ENCODE measurements around the gene TRAPPC8. TPM values are rescaled to one million over a fixed set of nuclear protein-coding genes. Genes with fewer than 3 reads are reported as not detected.

TRAPPC8 gene
- total RNA-seq, 1 experiment from 2014 or later: 30.4 TPM

DNA sequence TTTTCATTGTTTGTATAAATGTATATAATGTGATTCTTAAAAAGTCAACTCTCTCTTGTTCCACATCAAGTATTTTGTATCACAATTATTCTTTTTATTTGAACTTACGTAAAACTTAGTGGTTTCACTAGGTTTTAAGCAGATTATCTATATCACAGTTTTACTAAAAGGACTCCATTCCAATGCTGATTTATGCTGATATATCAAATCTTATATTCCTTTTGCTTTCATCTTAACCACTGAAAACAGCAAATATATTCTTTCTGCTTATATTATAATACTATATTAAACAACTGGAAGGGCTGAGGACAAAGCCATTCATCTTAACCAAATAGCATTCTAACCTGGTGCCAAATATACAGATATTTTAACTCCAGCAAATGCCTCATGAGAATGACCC, 24.2 kb downstream of the TRAPPC8 start:
- no TSS peak for BruUV-seq (replicated peaks)
- H2AFZ ChIP-seq (ENCODE audit: low read depth, low read length, poor library complexity, severe bottlenecking): no peak overlapping the region
- no peak overlapping the region for H3K27ac ChIP-seq (ENCODE audit: low read depth, low read length)
- no peaks in the 10 kb centered on the region for H3K27me3 ChIP-seq (ENCODE audit: insufficient read depth, low read length)
- H3K9ac ChIP-seq (ENCODE audit: low read length): no peak overlapping the region
- peaks cover 0 to 11% of the 10 kb centered on the region in 2 experiments; a peak in 1 of 4 replicates for H3K36me3 ChIP-seq (ENCODE audit: control insufficient read depth in 1 of 2, insufficient read depth in 2 of 2, low read length in 2 of 2)
- RAD21 ChIA-PET (ENCODE audit: low non-redundant PET in 1 of 2, low total read pairs in 2 of 2, uncharacterized antibody in 2 of 2, unreplicated experiment in 2 of 2): no interaction called here
- no peak for DNase-seq (ENCODE audit: low read depth, low spot score)
- H3K9me2 ChIP-seq (ENCODE audit: insufficient read depth): no peaks in the 10 kb centered on the region
- no peak overlapping the region for H3K4me2 ChIP-seq (ENCODE audit: low read length)
- no peak for TF ChIP-seq ZFX (IDR thresholded peaks at IDR 0.05)
- TF ChIP-seq ZBTB33 (IDR thresholded peaks at IDR 0.05; ENCODE audit: extremely low read depth, insufficient replicate concordance, low read length): no peak
- POLR2A ChIA-PET: no interaction called here
- H3K79me2 ChIP-seq (ENCODE audit: insufficient read depth, low read length): peaks cover 72% of the 10 kb centered on the region
- no peak for ATAC-seq
- intact Hi-C loops (cut with micrococcal nuclease): no loop called here
- H3K9me3 ChIP-seq (ENCODE audit: control insufficient read depth in 1 of 2, insufficient read depth in 1 of 2, low read depth in 1 of 2, low read length in 2 of 2): no peaks in the 10 kb centered on the region
- H3K4me3 ChIP-seq (replicated peaks in 1 of 2; ENCODE audit: low read depth in 1 of 2, low read length in 2 of 2): no peak overlapping the region
- no peaks in the 10 kb centered on the region for H3K4me1 ChIP-seq (ENCODE audit: control insufficient read depth in 1 of 2, insufficient read depth in 2 of 2, low read length in 2 of 2)
- CTCF ChIA-PET: no interaction called here
- H4K20me1 ChIP-seq (ENCODE audit: insufficient read depth): peaks cover 5% of the 10 kb centered on the region; the same call in 1 of the 2 replicates

DNA sequence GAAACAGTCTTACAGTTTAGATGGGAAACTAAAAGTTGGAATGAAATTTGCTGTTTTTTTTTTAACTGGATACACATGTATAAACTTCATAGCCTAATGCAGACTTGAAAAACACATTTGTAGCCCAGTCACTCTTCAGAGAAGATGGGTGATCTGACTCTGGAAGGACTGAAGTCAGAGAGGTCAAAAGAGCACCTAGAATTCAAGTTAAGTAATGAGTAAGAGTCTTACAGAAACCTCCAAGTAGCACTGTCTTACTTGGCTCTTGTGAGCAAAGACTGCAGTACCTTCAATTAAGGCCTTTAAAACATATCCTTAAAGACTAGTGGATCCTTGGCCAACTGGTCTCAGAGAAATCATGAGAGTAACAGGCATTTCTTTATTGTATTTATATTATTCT, 41.9 kb downstream of the TRAPPC8 start:
- H3K27ac ChIP-seq (ENCODE audit: low read depth, low read length): no peak overlapping the region
- H3K36me3 ChIP-seq (ENCODE audit: control insufficient read depth in 1 of 2, insufficient read depth in 2 of 2, low read length in 2 of 2): peaks cover 0 to 16% of the 10 kb centered on the region in 2 experiments; a peak in 3 of 4 replicates
- no peak overlapping the region for H3K4me2 ChIP-seq (ENCODE audit: low read length)
- H2AFZ ChIP-seq (ENCODE audit: low read depth, low read length, poor library complexity, severe bottlenecking): no peak overlapping the region
- DNase-seq (ENCODE audit: low read depth, low spot score) (no peak), ATAC-seq (no peak)
- H3K9me3 ChIP-seq (ENCODE audit: control insufficient read depth in 1 of 2, insufficient read depth in 1 of 2, low read depth in 1 of 2, low read length in 2 of 2): no peaks in the 10 kb centered on the region
- no TSS peak for BruUV-seq (replicated peaks)
- H3K9me2 ChIP-seq (ENCODE audit: insufficient read depth): no peaks in the 10 kb centered on the region
- H3K9ac ChIP-seq (ENCODE audit: low read length): no peak overlapping the region
- ChIA-PET POLR2A (no interaction called here), CTCF (no interaction called here), RAD21 (ENCODE audit: low non-redundant PET in 1 of 2, low total read pairs in 2 of 2, uncharacterized antibody in 2 of 2, unreplicated experiment in 2 of 2) (no interaction called here)
- H4K20me1 ChIP-seq (ENCODE audit: insufficient read depth): no peaks in the 10 kb centered on the region
- no peaks in the 10 kb centered on the region for H3K79me2 ChIP-seq (ENCODE audit: insufficient read depth, low read length)
- no peaks in the 10 kb centered on the region for H3K4me1 ChIP-seq (ENCODE audit: control insufficient read depth in 1 of 2, insufficient read depth in 2 of 2, low read length in 2 of 2)
- no peaks in the 10 kb centered on the region for H3K27me3 ChIP-seq (ENCODE audit: insufficient read depth, low read length)
- intact Hi-C loops (cut with micrococcal nuclease): no loop called here
- H3K4me3 ChIP-seq (replicated peaks in 1 of 2; ENCODE audit: low read depth in 1 of 2, low read length in 2 of 2): no peak overlapping the region
- TF ChIP-seq EZH2 (IDR thresholded peaks at IDR 0.05) (no peak), ELF1 (IDR thresholded peaks at IDR 0.05; ENCODE audit: borderline replicate concordance, low read depth) (no peak), EGR1 (IDR thresholded peaks at IDR 0.05; ENCODE audit: low read depth) (no peak), ZNF274 (IDR thresholded peaks at IDR 0.05; ENCODE audit: low read depth, low read length) (no peak), EZH2phosphoT487 (IDR thresholded peaks at IDR 0.05; ENCODE audit: borderline replicate concordance) (no peak), ZBTB33 (IDR thresholded peaks at IDR 0.05; ENCODE audit: extremely low read depth, insufficient replicate concordance, low read length) (no peak), ATF3 (IDR thresholded peaks at IDR 0.05) (no peak), YY1 (IDR thresholded peaks at IDR 0.05; ENCODE audit: extremely low read depth, insufficient replicate concordance, low read depth, low read length) (no peak), SIN3A (IDR thresholded peaks at IDR 0.05; ENCODE audit: low read depth) (no peak), ZFX (IDR thresholded peaks at IDR 0.05) (no peak), RAD21 (IDR thresholded peaks at IDR 0.05; ENCODE audit: low read depth) (no peak), TCF7L2 (IDR thresholded peaks at IDR 0.05; ENCODE audit: borderline replicate concordance, extremely low read depth, insufficient read depth, insufficient read length) (no peak), POLR2A (IDR thresholded peaks at IDR 0.05; ENCODE audit: borderline replicate concordance, extremely low read depth, insufficient read depth, insufficient read length) (no peak)
- TF ChIP-seq, protein P1, sequence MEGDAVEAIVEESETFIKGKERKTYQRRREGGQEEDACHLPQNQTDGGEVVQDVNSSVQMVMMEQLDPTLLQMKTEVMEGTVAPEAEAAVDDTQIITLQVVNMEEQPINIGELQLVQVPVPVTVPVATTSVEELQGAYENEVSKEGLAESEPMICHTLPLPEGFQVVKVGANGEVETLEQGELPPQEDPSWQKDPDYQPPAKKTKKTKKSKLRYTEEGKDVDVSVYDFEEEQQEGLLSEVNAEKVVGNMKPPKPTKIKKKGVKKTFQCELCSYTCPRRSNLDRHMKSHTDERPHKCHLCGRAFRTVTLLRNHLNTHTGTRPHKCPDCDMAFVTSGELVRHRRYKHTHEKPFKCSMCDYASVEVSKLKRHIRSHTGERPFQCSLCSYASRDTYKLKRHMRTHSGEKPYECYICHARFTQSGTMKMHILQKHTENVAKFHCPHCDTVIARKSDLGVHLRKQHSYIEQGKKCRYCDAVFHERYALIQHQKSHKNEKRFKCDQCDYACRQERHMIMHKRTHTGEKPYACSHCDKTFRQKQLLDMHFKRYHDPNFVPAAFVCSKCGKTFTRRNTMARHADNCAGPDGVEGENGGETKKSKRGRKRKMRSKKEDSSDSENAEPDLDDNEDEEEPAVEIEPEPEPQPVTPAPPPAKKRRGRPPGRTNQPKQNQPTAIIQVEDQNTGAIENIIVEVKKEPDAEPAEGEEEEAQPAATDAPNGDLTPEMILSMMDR (IDR thresholded peaks at IDR 0.05 in 2 of 3, conservative IDR thresholded peaks at IDR 0.05 in 1 of 3; ENCODE audit: borderline replicate concordance in 1 of 3, insufficient read depth in 1 of 3, low read depth in 2 of 3, low read length in 2 of 3): no peak
